Heart left ventricle (tissue), 13 donors: ENCODE measurements around the gene ATAD1.

Experiments used
- CTCF ChIP-seq, 12 donors: fragments of 200-600 bp; sonication (generic) in 4 of 12; IDR thresholded peaks; one replicate each; pipeline versions ENCODE4 v1.5.0 to v1.8.0; 2018 to 2022; ENCODE audit warnings: antibody characterized with exemption in 12 of 12, mild to moderate bottlenecking in 5 of 12
- POLR2A ChIP-seq, 2 donors: fragments of 450-650 bp; IDR thresholded peaks; one replicate each; pipeline ENCODE4 v1.6.1; 2017; ENCODE audit warnings: antibody characterized with exemption in 2 of 2, mild to moderate bottlenecking in 2 of 2, moderate library complexity in 2 of 2
- donor health status: ischemic (EF 13 %, LVEDD 7.1; RV severe dilation, severe dysfunction).
- donor health status: DM: no; HTN: yes; CAD: no.
- donor health status: DM: no; HTN: no; CAD: no.
- donor health status: ischemic (EF 25% LVEDD 6.9; RV normal size, moderate dysfunction).
- donor health status: ischemic (EF 25% LVEDD 5.7; RV mildly dilated, moderate dysfunction).
- donor health status: ischemic (EF 35%, LVEDD 5.7; RV mildly dilated, moderate dysfunction).
- donor health status: nonischemic (EF 11% LVEDD 7.7; RV severe dilation, severe dysfunction).
- donor health status: DM: yes; HTN: yes; CAD: no.
- donor health status: PGD.
- donor health status: ischemic (EF 29% LVEDD 5.4; RV normal size, mild dysfunction).
- donor health status: nonischemic (EF 23%, LVEDD 6.1; RV moderate dilation, normal function).

GRCh38 chr10:87775766-87776165 is 42.3 kb downstream of the ATAD1 start:
- TF ChIP-seq POLR2A (IDR thresholded peaks at IDR 0.05) (no peak), CTCF (IDR thresholded peaks at IDR 0.05) (no peak)
